K562 (cell line): ENCODE data around the gene TMEM131. TPM values are rescaled to one million over a fixed set of nuclear protein-coding genes. Genes with fewer than 3 reads are reported as not detected.

Experiments used
- ATAC-seq: fragments of 200-7000 bp; cut with Tn5 transposase; 3 replicates; pipeline ENCODE4 v1.9.1; 2020; ENCODE audit warnings: moderate library complexity
- BruUV-seq: library from RNA; stranded (reverse); fragments of 400-500 nt; replicated peaks from 2 replicates; lab custom pipeline; 2021; lab: Mats Ljungman, UMichigan
- CTCF ChIA-PET: fragments of 300-600 bp; formaldehyde crosslinking; extraction: SDS; loops from one replicate; lab custom pipeline; 2021; ENCODE audit warnings: low intra/inter-chr PET ratio; lab: Yijun Ruan, JAX
- POLR2A ChIA-PET: fragments of 300-600, 350-650 bp; sonication (Branson Sonifier 250); formaldehyde crosslinking; extraction: SDS; loops from one replicate; lab custom pipeline; 2021; ENCODE audit warnings: antibody characterized with exemption, inconsistent platforms; lab: Yijun Ruan, JAX
- DNase-seq, 4 experiments: peaks; one replicate each; pipeline versions ENCODE4 v3.0.0 to v3.0.0-alpha.2; 2011 to 2018; ENCODE audit warnings: low spot score in 3 of 4, mixed read lengths in 3 of 4; ENCODE audit errors: extremely low read depth in 1 of 4
- FAIRE-seq: peaks from 2 replicates; lab custom pipeline; 2011; peaks lifted over from hg19 to GRCh38; lab: Jason Lieb, UNC
- H2AFZ ChIP-seq: 2 replicates; pipeline ENCODE4 v1.6.0; 2011; ENCODE audit warnings: low read depth, low read length, control low read depth, inconsistent platforms
- H3K27ac ChIP-seq: fragments of 200-600 bp; 3 replicates; pipeline ENCODE4 v1.8.0; 2011; ENCODE audit warnings: low read depth, mild to moderate bottlenecking, control low read depth, inconsistent platforms, low read length, moderate library complexity, mixed read lengths; ENCODE audit errors: extremely low read depth
- H3K27me3 ChIP-seq, 2 experiments: fragments of 300-600 bp in 1 of 2; 2 replicates in 1 of 2; 3 replicates in 1 of 2; pipeline versions ENCODE4 v1.6.0 to v1.8.0; 2011; ENCODE audit warnings: inconsistent platforms in 2 of 2, low read length in 2 of 2, mild to moderate bottlenecking in 1 of 2, mixed read lengths in 1 of 2, moderate library complexity in 1 of 2; ENCODE audit not compliant: control insufficient read depth in 2 of 2, insufficient read depth in 2 of 2
- H3K36me3 ChIP-seq: fragments of 300-600 bp; 3 replicates; pipeline ENCODE4 v1.8.0; 2011; ENCODE audit warnings: mild to moderate bottlenecking, low read length, inconsistent platforms; ENCODE audit not compliant: control insufficient read depth, insufficient read depth
- H3K4me1 ChIP-seq, 2 experiments: fragments of 200-600 bp in 1 of 2; replicated peaks in 1 of 2; 2 replicates in 1 of 2; 3 replicates in 1 of 2; pipeline versions ENCODE4 v1.5.1 to v1.8.0; 2011; ENCODE audit warnings: inconsistent platforms in 2 of 2, low read length in 2 of 2, mild to moderate bottlenecking in 1 of 2, mixed read lengths in 1 of 2, moderate library complexity in 1 of 2; ENCODE audit not compliant: control insufficient read depth in 2 of 2, insufficient read depth in 2 of 2
- H3K4me2 ChIP-seq: 2 replicates; pipeline ENCODE4 v1.6.1; 2011; ENCODE audit warnings: low read length, control low read depth, inconsistent platforms, mixed read lengths; ENCODE audit not compliant: insufficient read depth
- H3K4me3 ChIP-seq: fragments of 200-600 bp; sonication (generic), shearing (Covaris generic); 2 replicates; pipeline ENCODE4 v1.5.1; 2016; ENCODE audit warnings: control low read depth, inconsistent platforms
- H3K79me2 ChIP-seq: fragments of 200-600 bp; 3 replicates; pipeline ENCODE4 v1.8.0; 2011; ENCODE audit warnings: low read length, inconsistent platforms; ENCODE audit not compliant: control insufficient read depth, insufficient read depth
- H3K9ac ChIP-seq, 2 experiments: 2 replicates each; pipeline versions ENCODE4 v1.6.0 to v1.6.1; 2011; ENCODE audit warnings: low read depth in 2 of 2, low read length in 2 of 2, control low read depth in 1 of 2, inconsistent platforms in 1 of 2, mild to moderate bottlenecking in 1 of 2, mixed read lengths in 1 of 2; ENCODE audit not compliant: insufficient read depth in 1 of 2
- H3K9me1 ChIP-seq: one replicate; pipeline ENCODE4 v1.6.0; 2011; ENCODE audit warnings: inconsistent platforms, mild to moderate bottlenecking, low read length, moderate library complexity; ENCODE audit not compliant: control insufficient read depth, insufficient read depth
- H3K9me3 ChIP-seq: replicated peaks from 2 replicates; pipeline ENCODE4 v1.5.1; 2011; ENCODE audit warnings: low read depth, low read length, inconsistent platforms; ENCODE audit not compliant: control insufficient read depth, insufficient read depth
- H4K20me1 ChIP-seq: replicated peaks from 2 replicates; pipeline ENCODE4 v1.6.1; 2011; ENCODE audit warnings: low read length, inconsistent platforms, mixed read lengths; ENCODE audit not compliant: control insufficient read depth, insufficient read depth
- CEBPG ChIP-seq, 3 experiments: fragments of 200-800 bp in 1 of 3; sonication (Bioruptor generic) in 1 of 3; sonication (generic) in 1 of 3; formaldehyde crosslinking in 1 of 3; IDR thresholded peaks in 2 of 3; conservative IDR thresholded peaks in 1 of 3; 2 replicates each; pipeline versions ENCODE4 v1.6.1 to v1.8.0; 2016 to 2022; ENCODE audit warnings: missing compliant biosample characterization in 2 of 3, missing genetic modification characterization in 2 of 3, mild to moderate bottlenecking in 1 of 3, missing genetic modification reagents in 1 of 3
- HLTF ChIP-seq: fragments of 450-650 bp; IDR thresholded peaks from 2 replicates; pipeline ENCODE4 v1.6.1; 2016
- PCBP2 ChIP-seq: fragments of 200-400 bp; formaldehyde crosslinking; IDR thresholded peaks from 2 replicates; pipeline ENCODE4 v1.6.1; 2018; ENCODE audit warnings: low read length, low read depth, mild to moderate bottlenecking, moderate library complexity; ENCODE audit not compliant: poor library complexity, severe bottlenecking
- WGBS: fragments of 100-300 bp; shearing (Covaris generic); methylation state at CpG from one replicate; pipeline ENCODE4 v1.1.6; 2016; ENCODE audit warnings: low coverage, mixed read lengths; ENCODE audit not compliant: insufficient coverage; ENCODE audit errors: missing lambda C conversion rate; 5-methylcytosine and 5-hydroxymethylcytosine counted together
- in situ Hi-C: fragments of 300-500 bp; cut with MboI; formaldehyde crosslinking; loops from 4 replicates; pipeline ENCODE4 v1.15.0; 2018; ENCODE audit warnings: inconsistent platforms, mixed read lengths
- intact Hi-C: fragments of 100-400 bp; cut with micrococcal nuclease; formaldehyde crosslinking; loops from 2 replicates; pipeline ENCODE4 v1.14.2; 2022
- polyA plus RNA-seq, 8 experiments: library from polyadenylated mRNA; depleted of rRNA in 4 of 8; stranded (reverse) in 5 of 8; unstranded in 3 of 8; fragments of >200 nt; fragmentation: Nextera tagmentation in 2 of 8; fragmentation: Illumina TruSeq in 1 of 8; extraction: Ambion mirVana in 2 of 8; extraction: Trizol in 1 of 8; gene quantifications; 2 replicates each; pipeline versions ENCODE4 v1.2.1 to v1.2.3, GENCODE V29; 2011 to 2014; ENCODE audit warnings: inconsistent platforms in 1 of 8, missing spikeins in 1 of 8
- total RNA-seq, 7 experiments: library from RNA; depleted of rRNA in 6 of 7; stranded (reverse); fragments of >200 nt in 6 of 7; fragmentation: Illumina TruSeq in 2 of 7; extraction: Trizol in 2 of 7; gene quantifications; 2 replicates each; pipeline versions ENCODE4 v1.2.1 to v1.2.3, GENCODE V29; 2011 to 2021; ENCODE audit warnings: low replicate concordance in 1 of 7
- TF ChIP-seq, protein P1 (sequence below): sonication (generic); formaldehyde crosslinking; IDR thresholded peaks from 2 replicates; pipeline ENCODE4 v1.4.0; 2020; ENCODE audit warnings: mild to moderate bottlenecking, missing genetic modification reagents
- TF ChIP-seq, protein P2 (sequence below): fragments of 250-450 bp; sonication (Bioruptor Pico); IDR thresholded peaks from 2 replicates; pipeline ENCODE4 v1.4.0; 2020; ENCODE audit warnings: mild to moderate bottlenecking, moderate library complexity
- TF ChIP-seq, protein P3 (sequence below): IDR thresholded peaks from 3 replicates; pipeline ENCODE4 v1.6.1; 2011; ENCODE audit warnings: borderline replicate concordance, mild to moderate bottlenecking, moderate library complexity; ENCODE audit not compliant: insufficient read length; ENCODE audit errors: extremely low read depth

Gene TMEM131
- total and polyA plus RNA-seq, 9 of the 15 experiments (the other 6 are each of a cell fraction or from before 2014, with no cell fraction given) = 2.5 to 21.1 (median 12.4) TPM

DNA sequence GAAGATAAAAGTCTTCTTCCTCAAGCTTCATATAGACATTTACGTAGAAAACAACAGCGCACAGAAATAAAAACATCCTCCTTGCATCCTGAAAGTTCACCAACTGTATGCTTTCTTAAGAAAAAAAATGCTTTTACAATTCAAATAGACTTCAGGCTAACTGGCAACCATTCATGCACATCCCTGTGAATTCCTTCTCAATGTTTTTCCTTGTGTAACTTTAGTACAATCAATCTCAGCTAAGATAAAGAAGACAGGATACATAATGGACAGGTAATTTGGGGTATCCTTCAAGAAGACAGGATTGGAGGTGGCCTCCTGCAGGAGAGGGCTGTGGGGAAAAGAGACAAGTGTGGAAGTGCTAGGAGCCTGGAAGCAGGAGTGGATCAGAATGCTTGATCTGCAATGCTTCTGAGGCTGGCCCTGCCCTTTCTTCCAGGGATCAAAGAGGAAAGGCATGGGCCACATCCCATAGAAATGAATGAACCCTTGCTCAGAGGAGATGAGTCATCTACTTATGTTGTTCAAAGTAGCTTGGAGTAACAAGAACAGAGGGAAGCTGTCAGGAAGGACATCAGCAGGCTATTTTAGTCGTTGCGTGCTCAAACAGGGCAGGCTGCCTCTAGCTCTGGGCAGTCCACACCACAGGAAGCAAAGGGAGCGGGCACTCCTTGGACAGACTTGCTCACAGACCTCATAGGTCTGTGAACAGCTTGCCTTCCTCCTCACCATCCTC, 126.6 kb downstream of the TMEM131 start:
- Histone ChIP-seq H3K4me2 (no peak overlapping the region), H3K4me1 (peaks cover 0 to 10% of the 10 kb centered on the region in 2 experiments; a peak in 4 of 5 replicates), H3K9me1 (no peaks in the 10 kb centered on the region), H4K20me1 (no peaks in the 10 kb centered on the region), H3K27ac (no peak overlapping the region), H3K27me3 (no peaks in the 10 kb centered on the region), H3K4me3 (no peak overlapping the region), H3K79me2 (no peaks in the 10 kb centered on the region), H3K9me3 (no peaks in the 10 kb centered on the region; the same call in 1 of the 2 replicates), H3K9ac (no peak overlapping the region), H2AFZ (no peak overlapping the region), H3K36me3 (no peaks in the 10 kb centered on the region; the same call in 2 of the 3 replicates)
- intact Hi-C loops = no loop called here
- POLR2A ChIA-PET = no interaction called here
- ATAC-seq (no peak), DNase-seq (peak in 1 of 4 experiments; percentile 4), FAIRE-seq (peak; percentile 59)
- WGBS = 90% methylated on average over 5 of the region's 5 CpGs
- TF ChIP-seq, protein P1, sequence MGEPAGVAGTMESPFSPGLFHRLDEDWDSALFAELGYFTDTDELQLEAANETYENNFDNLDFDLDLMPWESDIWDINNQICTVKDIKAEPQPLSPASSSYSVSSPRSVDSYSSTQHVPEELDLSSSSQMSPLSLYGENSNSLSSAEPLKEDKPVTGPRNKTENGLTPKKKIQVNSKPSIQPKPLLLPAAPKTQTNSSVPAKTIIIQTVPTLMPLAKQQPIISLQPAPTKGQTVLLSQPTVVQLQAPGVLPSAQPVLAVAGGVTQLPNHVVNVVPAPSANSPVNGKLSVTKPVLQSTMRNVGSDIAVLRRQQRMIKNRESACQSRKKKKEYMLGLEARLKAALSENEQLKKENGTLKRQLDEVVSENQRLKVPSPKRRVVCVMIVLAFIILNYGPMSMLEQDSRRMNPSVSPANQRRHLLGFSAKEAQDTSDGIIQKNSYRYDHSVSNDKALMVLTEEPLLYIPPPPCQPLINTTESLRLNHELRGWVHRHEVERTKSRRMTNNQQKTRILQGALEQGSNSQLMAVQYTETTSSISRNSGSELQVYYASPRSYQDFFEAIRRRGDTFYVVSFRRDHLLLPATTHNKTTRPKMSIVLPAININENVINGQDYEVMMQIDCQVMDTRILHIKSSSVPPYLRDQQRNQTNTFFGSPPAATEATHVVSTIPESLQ (CRISPR knock-in tag) = no peak
- TF ChIP-seq CEBPG (CRISPR knock-in tag; IDR thresholded peaks at IDR 0.05) (no peak), CEBPG (tag; conservative IDR thresholded peaks at IDR 0.05 in 1 of 2, IDR thresholded peaks at IDR 0.05 in 1 of 2) (no peak), HLTF (no peak), PCBP2 (no peak)
- TF ChIP-seq, protein P2, sequence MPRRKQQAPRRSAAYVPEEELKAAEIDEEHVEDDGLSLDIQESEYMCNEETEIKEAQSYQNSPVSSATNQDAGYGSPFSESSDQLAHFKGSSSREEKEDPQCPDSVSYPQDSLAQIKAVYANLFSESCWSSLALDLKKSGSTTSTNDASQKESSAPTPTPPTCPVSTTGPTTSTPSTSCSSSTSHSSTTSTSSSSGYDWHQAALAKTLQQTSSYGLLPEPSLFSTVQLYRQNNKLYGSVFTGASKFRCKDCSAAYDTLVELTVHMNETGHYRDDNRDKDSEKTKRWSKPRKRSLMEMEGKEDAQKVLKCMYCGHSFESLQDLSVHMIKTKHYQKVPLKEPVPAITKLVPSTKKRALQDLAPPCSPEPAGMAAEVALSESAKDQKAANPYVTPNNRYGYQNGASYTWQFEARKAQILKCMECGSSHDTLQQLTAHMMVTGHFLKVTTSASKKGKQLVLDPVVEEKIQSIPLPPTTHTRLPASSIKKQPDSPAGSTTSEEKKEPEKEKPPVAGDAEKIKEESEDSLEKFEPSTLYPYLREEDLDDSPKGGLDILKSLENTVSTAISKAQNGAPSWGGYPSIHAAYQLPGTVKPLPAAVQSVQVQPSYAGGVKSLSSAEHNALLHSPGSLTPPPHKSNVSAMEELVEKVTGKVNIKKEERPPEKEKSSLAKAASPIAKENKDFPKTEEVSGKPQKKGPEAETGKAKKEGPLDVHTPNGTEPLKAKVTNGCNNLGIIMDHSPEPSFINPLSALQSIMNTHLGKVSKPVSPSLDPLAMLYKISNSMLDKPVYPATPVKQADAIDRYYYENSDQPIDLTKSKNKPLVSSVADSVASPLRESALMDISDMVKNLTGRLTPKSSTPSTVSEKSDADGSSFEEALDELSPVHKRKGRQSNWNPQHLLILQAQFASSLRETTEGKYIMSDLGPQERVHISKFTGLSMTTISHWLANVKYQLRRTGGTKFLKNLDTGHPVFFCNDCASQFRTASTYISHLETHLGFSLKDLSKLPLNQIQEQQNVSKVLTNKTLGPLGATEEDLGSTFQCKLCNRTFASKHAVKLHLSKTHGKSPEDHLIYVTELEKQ (CRISPR knock-in tag) = no peak
- TF ChIP-seq, protein P3, sequence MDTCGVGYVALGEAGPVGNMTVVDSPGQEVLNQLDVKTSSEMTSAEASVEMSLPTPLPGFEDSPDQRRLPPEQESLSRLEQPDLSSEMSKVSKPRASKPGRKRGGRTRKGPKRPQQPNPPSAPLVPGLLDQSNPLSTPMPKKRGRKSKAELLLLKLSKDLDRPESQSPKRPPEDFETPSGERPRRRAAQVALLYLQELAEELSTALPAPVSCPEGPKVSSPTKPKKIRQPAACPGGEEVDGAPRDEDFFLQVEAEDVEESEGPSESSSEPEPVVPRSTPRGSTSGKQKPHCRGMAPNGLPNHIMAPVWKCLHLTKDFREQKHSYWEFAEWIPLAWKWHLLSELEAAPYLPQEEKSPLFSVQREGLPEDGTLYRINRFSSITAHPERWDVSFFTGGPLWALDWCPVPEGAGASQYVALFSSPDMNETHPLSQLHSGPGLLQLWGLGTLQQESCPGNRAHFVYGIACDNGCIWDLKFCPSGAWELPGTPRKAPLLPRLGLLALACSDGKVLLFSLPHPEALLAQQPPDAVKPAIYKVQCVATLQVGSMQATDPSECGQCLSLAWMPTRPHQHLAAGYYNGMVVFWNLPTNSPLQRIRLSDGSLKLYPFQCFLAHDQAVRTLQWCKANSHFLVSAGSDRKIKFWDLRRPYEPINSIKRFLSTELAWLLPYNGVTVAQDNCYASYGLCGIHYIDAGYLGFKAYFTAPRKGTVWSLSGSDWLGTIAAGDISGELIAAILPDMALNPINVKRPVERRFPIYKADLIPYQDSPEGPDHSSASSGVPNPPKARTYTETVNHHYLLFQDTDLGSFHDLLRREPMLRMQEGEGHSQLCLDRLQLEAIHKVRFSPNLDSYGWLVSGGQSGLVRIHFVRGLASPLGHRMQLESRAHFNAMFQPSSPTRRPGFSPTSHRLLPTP = no peak
- BruUV-seq = no TSS peak
- in situ Hi-C loops = no loop called here
- CTCF ChIA-PET = no interaction called here
